Hepatic stellate cell (primary cell): ENCODE measurements around the gene RASA3.
"Not testable (repeated sequence)": the region's sequence is repeated elsewhere in the genome, so short reads cannot be mapped to it uniquely, and the experiment has no call there.

Experiments
- DNase-seq: peaks from one replicate; pipeline ENCODE4 v3.0.0; 2011; ENCODE audit warnings: low spot score

Gene RASA3

GRCh38 chr13:114155926-114156883 lies 23.8 kb upstream of the RASA3 start:
- DNase-seq: no peak

- no peak for DNase-seq
Observed at GRCh38 chr13:114155320-114155719, 22.9 kb upstream of the RASA3 start.

- DNase-seq: no peak
Observed at GRCh38 chr13:114154476-114154875, 22.1 kb upstream of the RASA3 start.

- DNase-seq: no peak
Observed at GRCh38 chr13:114153485-114154080, 21.2 kb upstream of the RASA3 start.

GRCh38 chr13:114152831-114153371 lies 20.5 kb upstream of the RASA3 start:
- no peak for DNase-seq

GRCh38 chr13:114152285-114152645 lies 19.8 kb upstream of the RASA3 start:
- DNase-seq: no peak

- DNase-seq: no peak
Observed at GRCh38 chr13:114151565-114152284, 19.3 kb upstream of the RASA3 start.

- DNase-seq: no peak
Observed at GRCh38 chr13:114151031-114151430, 18.6 kb upstream of the RASA3 start.

- no peak for DNase-seq
Observed at GRCh38 chr13:114149774-114150740, 17.6 kb upstream of the RASA3 start.

- not testable (repeated sequence) for DNase-seq
Observed at GRCh38 chr13:114148886-114149285, 16.5 kb upstream of the RASA3 start.

- DNase-seq: no peak
Observed at GRCh38 chr13:114148521-114148855, 16.1 kb upstream of the RASA3 start.

GRCh38 chr13:114147803-114148520 lies 15.5 kb upstream of the RASA3 start:
- DNase-seq: no peak

- DNase-seq: no peak
Observed at GRCh38 chr13:114146629-114147028, 14.2 kb upstream of the RASA3 start.

GRCh38 chr13:114146173-114146572 lies 13.8 kb upstream of the RASA3 start:
- no peak for DNase-seq

- DNase-seq: no peak
Observed at GRCh38 chr13:114145722-114146121, 13.3 kb upstream of the RASA3 start.

GRCh38 chr13:114145256-114145655 lies 12.8 kb upstream of the RASA3 start:
- DNase-seq: no peak

GRCh38 chr13:114144606-114145244 lies 12.3 kb upstream of the RASA3 start:
- no peak for DNase-seq

- no peak for DNase-seq
Observed at GRCh38 chr13:114143806-114144605, 11.6 kb upstream of the RASA3 start.
